ENCODE measurements around the gene DPF3. TPM values are rescaled to one million over a fixed set of nuclear protein-coding genes. Genes with fewer than 3 reads are reported as not detected.

DPF3 gene
- total RNA-seq, 1 experiment from 2014 or later = not detected

DNA sequence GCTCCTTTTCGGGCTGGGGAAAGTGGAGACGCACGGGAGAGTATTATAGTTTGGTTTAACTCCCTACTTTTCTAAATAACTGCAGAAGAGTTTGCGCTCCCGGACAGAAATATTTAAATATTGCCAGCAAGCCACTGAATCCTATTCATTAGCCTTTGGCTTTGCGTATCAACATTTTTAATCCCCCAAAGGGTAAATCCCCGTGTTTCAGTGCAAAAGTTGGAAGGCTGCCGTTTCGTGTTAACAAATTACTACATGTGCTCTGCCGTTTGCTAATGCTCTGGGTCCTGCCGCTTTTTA, 372 bp upstream of the DPF3 start:
- peak overlapping the region; percentile 73 for H3K4me2 ChIP-seq
- intact Hi-C loops (cut with micrococcal nuclease; ENCODE audit: unreplicated experiment) = no loop called here
- DNase-seq = no peak
- H3K4me1 ChIP-seq (replicated peaks; ENCODE audit: insufficient read depth) = 0 out of 2 replicates have a peak, but pooled peaks cover 11% of the 10 kb centered on the region
- H3K79me2 ChIP-seq (ENCODE audit: low read depth) = no peaks in the 10 kb centered on the region
- H3K36me3 ChIP-seq (ENCODE audit: low read depth) = no peaks in the 10 kb centered on the region
- no TSS peak for BruUV-seq (replicated peaks)
- CTCF ChIA-PET = interaction anchor here (0.5 to 0.9 kb wide), 3 partner anchors 9 to 578 kb away, joined by 4 to 8 read pairs (median 4); no protein-coding TSS in a partner anchor
- POLR2A ChIA-PET (ENCODE audit: unreplicated experiment) = no interaction called here
- peak overlapping the region; percentile 63 for H2AFZ ChIP-seq
- peak overlapping the region; percentile 44; the same call in 1 of the 2 replicates for H3K4me3 ChIP-seq
- H4K20me1 ChIP-seq (ENCODE audit: insufficient read depth) = no peaks in the 10 kb centered on the region
- no peaks in the 10 kb centered on the region for H3K9me2 ChIP-seq (ENCODE audit: insufficient read depth)
- no peaks in the 10 kb centered on the region for H3F3A ChIP-seq (ENCODE audit: insufficient read depth, low read depth)
- H3K27ac ChIP-seq = no peak overlapping the region
- H3K9me3 ChIP-seq (ENCODE audit: insufficient read depth, low read depth) = no peaks in the 10 kb centered on the region
- peaks cover 46% of the 10 kb centered on the region for H3K27me3 ChIP-seq (ENCODE audit: insufficient read depth, low read depth)
- TF ChIP-seq EZH2 (IDR thresholded peaks at IDR 0.05; ENCODE audit: low read depth) = no peak

GRCh38 chr14:72892879-72893635, 844 bp downstream of the DPF3 start:
- Histone ChIP-seq H3K9me2 (ENCODE audit: insufficient read depth) (no peaks in the 10 kb centered on the region), H2AFZ (no peak overlapping the region), H3K9me3 (ENCODE audit: insufficient read depth, low read depth) (no peaks in the 10 kb centered on the region), H3K27ac (no peak overlapping the region), H3K36me3 (ENCODE audit: low read depth) (no peaks in the 10 kb centered on the region), H3K79me2 (ENCODE audit: low read depth) (no peaks in the 10 kb centered on the region), H3F3A (ENCODE audit: insufficient read depth, low read depth) (no peaks in the 10 kb centered on the region), H3K4me3 (no peak overlapping the region), H3K4me1 (replicated peaks; ENCODE audit: insufficient read depth) (0 out of 2 replicates have a peak, but pooled peaks cover 11% of the 10 kb centered on the region), H3K27me3 (ENCODE audit: insufficient read depth, low read depth) (peaks cover 57% of the 10 kb centered on the region), H3K4me2 (no peak overlapping the region), H4K20me1 (ENCODE audit: insufficient read depth) (no peaks in the 10 kb centered on the region)
- POLR2A ChIA-PET (ENCODE audit: unreplicated experiment) = no interaction called here
- no TSS peak for BruUV-seq (replicated peaks)
- CTCF ChIA-PET = no interaction called here
- DNase-seq = no peak
- TF ChIP-seq, protein P1, sequence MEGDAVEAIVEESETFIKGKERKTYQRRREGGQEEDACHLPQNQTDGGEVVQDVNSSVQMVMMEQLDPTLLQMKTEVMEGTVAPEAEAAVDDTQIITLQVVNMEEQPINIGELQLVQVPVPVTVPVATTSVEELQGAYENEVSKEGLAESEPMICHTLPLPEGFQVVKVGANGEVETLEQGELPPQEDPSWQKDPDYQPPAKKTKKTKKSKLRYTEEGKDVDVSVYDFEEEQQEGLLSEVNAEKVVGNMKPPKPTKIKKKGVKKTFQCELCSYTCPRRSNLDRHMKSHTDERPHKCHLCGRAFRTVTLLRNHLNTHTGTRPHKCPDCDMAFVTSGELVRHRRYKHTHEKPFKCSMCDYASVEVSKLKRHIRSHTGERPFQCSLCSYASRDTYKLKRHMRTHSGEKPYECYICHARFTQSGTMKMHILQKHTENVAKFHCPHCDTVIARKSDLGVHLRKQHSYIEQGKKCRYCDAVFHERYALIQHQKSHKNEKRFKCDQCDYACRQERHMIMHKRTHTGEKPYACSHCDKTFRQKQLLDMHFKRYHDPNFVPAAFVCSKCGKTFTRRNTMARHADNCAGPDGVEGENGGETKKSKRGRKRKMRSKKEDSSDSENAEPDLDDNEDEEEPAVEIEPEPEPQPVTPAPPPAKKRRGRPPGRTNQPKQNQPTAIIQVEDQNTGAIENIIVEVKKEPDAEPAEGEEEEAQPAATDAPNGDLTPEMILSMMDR (conservative IDR thresholded peaks at IDR 0.05) = no peak
- no peak for TF ChIP-seq EZH2 (IDR thresholded peaks at IDR 0.05; ENCODE audit: low read depth)
- intact Hi-C loops (cut with micrococcal nuclease; ENCODE audit: unreplicated experiment) = no loop called here

GRCh38 chr14:72892103-72892878, 1.6 kb downstream of the DPF3 start:
- Histone ChIP-seq H3K9me2 (ENCODE audit: insufficient read depth) (no peaks in the 10 kb centered on the region), H3K4me2 (no peak overlapping the region), H3K79me2 (ENCODE audit: low read depth) (no peaks in the 10 kb centered on the region), H3K27me3 (ENCODE audit: insufficient read depth, low read depth) (peaks cover 59% of the 10 kb centered on the region), H3F3A (ENCODE audit: insufficient read depth, low read depth) (no peaks in the 10 kb centered on the region), H3K4me3 (no peak overlapping the region), H3K4me1 (replicated peaks; ENCODE audit: insufficient read depth) (0 out of 2 replicates have a peak, but pooled peaks cover 11% of the 10 kb centered on the region), H3K27ac (no peak overlapping the region), H4K20me1 (ENCODE audit: insufficient read depth) (no peaks in the 10 kb centered on the region), H2AFZ (no peak overlapping the region), H3K36me3 (ENCODE audit: low read depth) (no peaks in the 10 kb centered on the region), H3K9me3 (ENCODE audit: insufficient read depth, low read depth) (no peaks in the 10 kb centered on the region)
- DNase-seq = no peak
- BruUV-seq (replicated peaks) = no TSS peak
- intact Hi-C loops (cut with micrococcal nuclease; ENCODE audit: unreplicated experiment) = no loop called here
- ChIA-PET CTCF (no interaction called here), POLR2A (ENCODE audit: unreplicated experiment) (no interaction called here)
- TF ChIP-seq, protein P1 (conservative IDR thresholded peaks at IDR 0.05) = no peak
- no peak for TF ChIP-seq EZH2 (IDR thresholded peaks at IDR 0.05; ENCODE audit: low read depth)
